22Rv1 (cell line): ENCODE results near the gene MYO1C.
A peak's percentile ranks its signal among the peaks of the same experiment; 100 is the strongest.
"Not testable (repeated sequence)": the region's sequence is repeated elsewhere in the genome, so short reads cannot be mapped to it uniquely, and the experiment has no call there.

Experiments used
- H3K27ac ChIP-seq: fragments of 450-650 bp; 2 replicates; pipeline ENCODE4 v1.5.1; 2017
- ZFX ChIP-seq: fragments of 450-650 bp; IDR thresholded peaks from 2 replicates; pipeline ENCODE4 v1.6.1; 2017; ENCODE audit warnings: antibody characterized with exemption, borderline replicate concordance
- TF ChIP-seq, protein P1 (sequence below): fragments of 450-650 bp; IDR thresholded peaks from 2 replicates; pipeline ENCODE4 v1.5.1; 2017; ENCODE audit warnings: mild to moderate bottlenecking

Gene MYO1C

DNA sequence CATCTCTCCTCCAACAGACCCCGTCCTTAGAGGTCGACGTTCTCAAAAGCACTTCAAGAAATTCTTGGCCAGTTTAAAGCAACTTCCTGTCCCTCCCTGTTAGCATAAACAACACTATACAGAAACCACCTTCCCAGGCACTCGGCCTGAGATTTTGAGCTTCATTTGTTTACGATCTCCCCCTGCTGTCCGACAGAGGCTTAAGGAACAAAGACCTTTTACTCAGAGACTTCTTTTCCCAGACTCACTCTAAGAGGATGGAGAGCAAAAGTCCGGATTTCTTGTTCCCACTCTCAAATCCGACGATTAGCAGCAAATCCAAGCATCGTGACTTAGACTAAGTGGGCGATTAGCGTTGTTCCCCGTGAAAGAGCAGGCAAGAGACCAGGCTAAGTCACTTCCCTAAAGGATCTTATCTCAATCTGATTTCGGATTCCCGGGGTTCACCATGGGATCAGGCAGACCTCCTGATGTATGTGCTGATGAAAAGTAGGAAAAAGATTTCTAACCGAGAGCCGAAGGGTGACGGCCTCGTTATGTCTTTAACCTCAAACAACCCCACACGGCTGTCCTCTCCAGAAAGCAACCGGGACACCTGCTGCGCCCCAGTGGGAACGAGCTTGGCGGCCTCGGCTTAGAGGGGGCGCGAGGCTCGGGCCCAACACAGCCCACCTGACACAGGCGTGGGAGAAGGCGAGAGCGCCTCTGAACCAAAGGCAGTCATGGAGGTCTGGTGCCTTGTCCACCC is 23.3 kb upstream of the MYO1C start:
- peak overlapping the region; percentile 83 for H3K27ac ChIP-seq
- TF ChIP-seq ZFX: no peak
- TF ChIP-seq, protein P1, sequence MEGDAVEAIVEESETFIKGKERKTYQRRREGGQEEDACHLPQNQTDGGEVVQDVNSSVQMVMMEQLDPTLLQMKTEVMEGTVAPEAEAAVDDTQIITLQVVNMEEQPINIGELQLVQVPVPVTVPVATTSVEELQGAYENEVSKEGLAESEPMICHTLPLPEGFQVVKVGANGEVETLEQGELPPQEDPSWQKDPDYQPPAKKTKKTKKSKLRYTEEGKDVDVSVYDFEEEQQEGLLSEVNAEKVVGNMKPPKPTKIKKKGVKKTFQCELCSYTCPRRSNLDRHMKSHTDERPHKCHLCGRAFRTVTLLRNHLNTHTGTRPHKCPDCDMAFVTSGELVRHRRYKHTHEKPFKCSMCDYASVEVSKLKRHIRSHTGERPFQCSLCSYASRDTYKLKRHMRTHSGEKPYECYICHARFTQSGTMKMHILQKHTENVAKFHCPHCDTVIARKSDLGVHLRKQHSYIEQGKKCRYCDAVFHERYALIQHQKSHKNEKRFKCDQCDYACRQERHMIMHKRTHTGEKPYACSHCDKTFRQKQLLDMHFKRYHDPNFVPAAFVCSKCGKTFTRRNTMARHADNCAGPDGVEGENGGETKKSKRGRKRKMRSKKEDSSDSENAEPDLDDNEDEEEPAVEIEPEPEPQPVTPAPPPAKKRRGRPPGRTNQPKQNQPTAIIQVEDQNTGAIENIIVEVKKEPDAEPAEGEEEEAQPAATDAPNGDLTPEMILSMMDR: peak; percentile 42

DNA sequence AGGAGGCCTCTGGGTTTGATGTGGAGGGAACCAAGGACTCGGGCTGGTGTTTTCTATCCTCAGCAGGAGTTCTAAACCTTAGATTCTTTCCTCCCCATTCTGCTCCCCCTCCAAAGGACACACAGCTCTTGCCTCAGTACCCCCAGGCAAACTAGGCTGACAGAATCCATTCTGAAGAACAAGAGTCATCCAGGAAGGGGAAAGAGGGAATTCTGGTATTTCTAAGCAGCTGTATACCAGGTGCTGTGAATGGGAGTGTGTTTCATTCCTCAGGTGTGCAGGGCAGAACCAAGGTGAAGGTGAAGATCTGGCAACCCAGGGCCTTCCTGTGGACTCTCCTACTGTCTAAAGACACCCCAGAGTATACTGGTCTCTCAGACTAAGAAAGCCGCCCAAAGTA is 19.9 kb upstream of the MYO1C start:
- TF ChIP-seq, protein P1: no peak
- no peak for TF ChIP-seq ZFX
- H3K27ac ChIP-seq: no peak overlapping the region

DNA sequence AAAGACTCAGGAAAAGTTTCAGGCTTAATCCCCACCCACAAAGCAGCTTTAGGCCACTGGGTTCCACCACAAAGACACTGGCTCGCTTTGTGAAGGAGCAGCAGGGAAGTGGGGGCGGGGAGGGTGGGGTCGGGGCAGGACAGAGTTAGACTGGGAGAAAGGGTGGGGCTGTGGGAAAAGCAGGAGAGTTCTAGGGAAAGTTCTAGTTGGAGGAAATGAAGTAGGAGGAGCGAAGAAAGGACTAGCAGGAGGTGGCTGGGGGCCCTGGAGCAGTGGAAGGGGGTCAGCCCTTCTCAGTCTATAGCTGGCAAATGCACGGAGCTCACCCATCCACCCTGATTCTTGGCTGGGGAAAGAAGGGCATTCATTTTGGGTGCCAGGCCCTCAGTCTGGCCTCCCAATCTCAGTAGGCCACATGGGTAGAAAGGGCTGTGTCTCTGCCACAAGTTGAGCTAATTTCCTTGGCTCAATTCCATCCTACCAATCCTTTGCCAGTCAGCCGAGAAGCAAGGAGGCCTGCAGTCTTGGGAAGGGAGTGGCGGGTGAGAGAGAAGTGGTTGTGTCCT is 19.4 kb upstream of the MYO1C start:
- no peak for TF ChIP-seq ZFX
- TF ChIP-seq, protein P1: no peak
- no peak overlapping the region for H3K27ac ChIP-seq

DNA sequence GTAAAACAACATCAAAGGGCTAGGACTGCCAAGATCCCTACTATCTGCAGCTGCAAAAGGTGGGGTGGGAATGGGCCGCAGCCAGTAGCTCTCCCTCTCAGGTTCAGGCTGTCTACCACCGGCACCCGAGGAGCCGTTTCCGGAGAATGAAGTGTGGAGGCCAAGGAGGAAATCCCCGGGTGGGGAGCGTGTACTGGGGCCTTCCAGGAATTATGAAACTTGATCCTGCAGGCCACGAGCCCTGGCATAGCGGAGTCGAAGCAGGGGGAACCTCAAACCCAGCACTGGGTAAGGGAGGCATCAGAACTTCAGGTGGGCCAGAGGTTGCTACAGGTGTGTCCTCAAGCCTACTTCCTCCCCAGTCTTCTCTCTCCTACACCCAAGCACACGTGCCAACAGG is 18.8 kb upstream of the MYO1C start:
- H3K27ac ChIP-seq: no peak overlapping the region
- TF ChIP-seq, protein P1: no peak
- no peak for TF ChIP-seq ZFX

DNA sequence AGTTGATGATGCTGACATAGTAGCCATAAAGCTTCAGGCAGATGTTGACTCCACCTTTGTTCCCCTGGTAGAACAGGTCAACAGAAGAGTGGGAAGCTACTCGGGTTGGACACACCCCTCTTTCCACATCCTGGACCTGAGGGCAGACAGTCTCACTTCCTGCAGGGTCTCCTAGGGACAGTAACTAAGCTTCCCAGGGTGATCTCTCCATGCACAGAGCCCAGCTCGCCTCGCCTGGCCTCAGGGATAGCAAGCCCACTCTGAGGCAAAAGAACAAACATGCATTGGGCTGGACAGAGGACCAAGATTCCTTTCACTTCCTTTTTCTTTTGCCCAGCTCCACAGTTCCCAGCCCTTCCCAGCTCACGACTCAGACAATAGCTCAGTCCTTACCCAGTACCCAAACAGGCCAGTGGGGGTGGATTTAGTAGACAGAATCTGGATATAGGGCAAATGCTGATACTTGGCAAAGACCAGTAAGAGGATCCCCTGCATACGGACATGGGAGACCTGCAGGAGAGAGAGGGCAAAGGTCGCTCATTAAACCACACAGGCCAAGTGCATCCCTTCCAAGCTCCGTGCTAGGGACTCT is 16.9 kb upstream of the MYO1C start:
- H3K27ac ChIP-seq: no peak overlapping the region
- TF ChIP-seq ZFX: no peak
- TF ChIP-seq, protein P1: no peak

DNA sequence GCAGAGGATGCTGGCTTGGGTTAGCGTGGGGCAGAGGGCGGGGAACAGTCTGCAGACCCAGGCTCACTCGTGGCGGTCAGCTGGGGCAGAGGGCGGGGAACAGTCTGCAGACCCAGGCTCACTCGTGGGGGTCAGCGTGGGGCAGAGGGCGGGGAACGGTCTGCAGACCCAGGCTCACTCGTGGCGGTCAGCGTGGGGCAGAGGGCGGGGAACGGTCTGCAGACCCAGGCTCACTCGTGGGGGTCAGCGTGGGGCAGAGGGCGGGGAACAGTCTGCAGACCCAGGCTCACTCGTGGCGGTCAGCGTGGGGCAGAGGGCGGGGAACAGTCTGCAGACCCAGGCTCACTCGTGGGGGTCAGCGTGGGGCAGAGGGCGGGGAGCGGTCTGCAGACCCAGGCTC is 16.2 kb upstream of the MYO1C start:
- H3K27ac ChIP-seq: not testable (repeated sequence)

DNA sequence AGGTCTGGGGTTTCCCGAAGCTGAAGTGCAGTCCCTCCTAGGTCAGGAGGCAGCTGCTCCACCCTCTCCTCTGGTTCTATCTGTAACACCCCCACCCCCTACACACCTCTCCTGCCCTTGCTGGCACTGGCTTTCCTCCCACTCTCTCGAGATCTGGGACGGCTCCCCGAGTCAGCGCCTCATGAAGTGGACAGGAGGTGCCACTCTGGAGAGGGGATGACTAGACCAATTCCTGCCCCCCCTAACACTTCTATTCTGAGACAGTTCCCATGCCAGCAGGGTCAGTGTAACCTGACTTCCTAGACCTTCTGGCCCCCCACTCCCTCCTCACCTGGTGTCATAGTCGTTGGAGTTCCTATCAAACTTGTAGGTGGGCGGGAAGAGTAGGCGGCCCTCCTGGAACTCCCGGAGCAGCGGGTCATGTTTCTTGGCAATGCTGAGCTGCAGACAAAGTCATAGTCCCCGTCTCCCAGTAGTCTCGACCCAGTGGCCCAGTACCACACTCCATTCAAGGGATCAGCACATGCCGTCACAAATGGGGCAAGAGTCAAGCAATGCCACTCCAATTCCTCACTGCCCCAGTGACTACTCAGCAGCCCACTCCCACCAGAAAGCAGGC is 14.3 kb upstream of the MYO1C start:
- H3K27ac ChIP-seq: no peak overlapping the region
- TF ChIP-seq, protein P1: no peak
- TF ChIP-seq ZFX: no peak
